SK-N-SH (cell line): ENCODE data around the gene NRM. TPM values are rescaled to one million over a fixed set of nuclear protein-coding genes. Genes with fewer than 3 reads are reported as not detected.

Experiments used
- CTCF ChIA-PET: fragments of 300-600, 350-600 bp; formaldehyde crosslinking; extraction: SDS; loops from one replicate; lab custom pipeline; 2021; lab: Yijun Ruan, JAX
- POLR2A ChIA-PET: fragments of 350-600 bp; sonication (Branson Sonifier 250); formaldehyde crosslinking; extraction: SDS; loops from one replicate; lab custom pipeline; 2020; ENCODE audit warnings: antibody characterized with exemption, inconsistent platforms; lab: Yijun Ruan, JAX
- DNase-seq: peaks from one replicate; pipeline ENCODE4 v3.0.0; 2012
- H2AFZ ChIP-seq: fragments of 200-600 bp; sonication (generic); 2 replicates; pipeline ENCODE4 v1.8.1; 2016; ENCODE audit warnings: antibody characterized with exemption, mild to moderate bottlenecking, low read depth
- H3F3A ChIP-seq: fragments of 200-600 bp; sonication (generic); replicated peaks from 2 replicates; pipeline ENCODE3; 2016; ENCODE audit warnings: antibody characterized with exemption, mild to moderate bottlenecking; ENCODE audit not compliant: insufficient read depth
- H3K27ac ChIP-seq, 2 experiments: fragments of 200-500 bp in 1 of 2; fragments of 200-600 bp in 1 of 2; sonication (Bioruptor generic) in 1 of 2; sonication (generic), shearing (Covaris generic) in 1 of 2; 2 replicates each; pipeline versions ENCODE4 v1.5.1 to v1.6.1; 2014 to 2016; ENCODE audit warnings: low read depth in 2 of 2, inconsistent platforms in 1 of 2, low read length in 1 of 2, mild to moderate bottlenecking in 1 of 2, mixed read lengths in 1 of 2
- H3K27me3 ChIP-seq: fragments of 200-600 bp; sonication (generic), shearing (Covaris generic); 2 replicates; pipeline ENCODE4 v1.6.1; 2016; ENCODE audit warnings: mixed run types; ENCODE audit not compliant: insufficient read depth
- H3K36me3 ChIP-seq, 2 experiments: fragments of 200-500 bp in 1 of 2; fragments of 200-600 bp in 1 of 2; sonication (Bioruptor generic) in 1 of 2; sonication (generic) in 1 of 2; replicated peaks in 1 of 2; 2 replicates each; pipeline versions ENCODE3 to v1.5.1; 2014 to 2016; ENCODE audit warnings: low read length in 1 of 2, mild to moderate bottlenecking in 1 of 2; ENCODE audit not compliant: insufficient read depth in 2 of 2, control insufficient read depth in 1 of 2
- H3K4me1 ChIP-seq, 2 experiments: fragments of 200-500 bp in 1 of 2; fragments of 200-600 bp in 1 of 2; sonication (Bioruptor generic) in 1 of 2; sonication (generic), shearing (Covaris generic) in 1 of 2; 2 replicates each; pipeline versions ENCODE4 v1.5.1 to v1.6.1; 2014 to 2016; ENCODE audit warnings: low read depth in 1 of 2, low read length in 1 of 2, mixed run types in 1 of 2; ENCODE audit not compliant: insufficient read depth in 2 of 2, control insufficient read depth in 1 of 2
- H3K4me2 ChIP-seq: fragments of 200-600 bp; sonication (generic), shearing (Covaris generic); 2 replicates; pipeline ENCODE4 v1.6.1; 2017; ENCODE audit warnings: mixed run types
- H3K4me3 ChIP-seq, 2 experiments: fragments of 200-500 bp in 1 of 2; fragments of 200-600 bp in 1 of 2; sonication (Bioruptor generic) in 1 of 2; sonication (generic), shearing (Covaris generic) in 1 of 2; 2 replicates each; pipeline versions ENCODE4 v1.5.1 to v1.8.1; 2014 to 2016; ENCODE audit warnings: low read depth in 2 of 2, inconsistent platforms in 1 of 2, low read length in 1 of 2, mild to moderate bottlenecking in 1 of 2, mixed read lengths in 1 of 2, moderate library complexity in 1 of 2
- H3K79me2 ChIP-seq: fragments of 200-600 bp; sonication (generic); 2 replicates; pipeline ENCODE4 v1.8.1; 2017; ENCODE audit warnings: mild to moderate bottlenecking; ENCODE audit not compliant: insufficient read depth
- H3K9ac ChIP-seq: fragments of 200-600 bp; sonication (generic); 2 replicates; pipeline ENCODE4 v1.6.1; 2017; ENCODE audit warnings: mixed run types
- H3K9me2 ChIP-seq: fragments of 200-600 bp; sonication (generic); 2 replicates; pipeline ENCODE4 v1.6.1; 2017; ENCODE audit warnings: mixed run types
- H3K9me3 ChIP-seq: fragments of 200-600 bp; sonication (generic); 2 replicates; pipeline ENCODE4 v1.6.1; 2017; ENCODE audit warnings: mixed run types, mild to moderate bottlenecking, moderate library complexity
- H4K20me1 ChIP-seq: fragments of 200-600 bp; sonication (generic); 2 replicates; pipeline ENCODE4 v1.6.1; 2017; ENCODE audit warnings: mild to moderate bottlenecking, mixed run types; ENCODE audit not compliant: insufficient read depth
- CHD2 ChIP-seq: fragments of 150-350 bp; IDR thresholded peaks from 2 replicates; pipeline ENCODE4 v1.6.1; 2018; ENCODE audit warnings: low read length; ENCODE audit not compliant: partially characterized antibody
- FOSL2 ChIP-seq: IDR thresholded peaks from 2 replicates; pipeline ENCODE4 v1.4.0; 2012; ENCODE audit warnings: low read depth, mild to moderate bottlenecking, moderate library complexity, borderline replicate concordance
- FOXJ3 ChIP-seq: sonication (generic); formaldehyde crosslinking; IDR thresholded peaks from 2 replicates; pipeline ENCODE4 v1.5.1; 2020; ENCODE audit warnings: mild to moderate bottlenecking, missing genetic modification reagents
- GABPA ChIP-seq: IDR thresholded peaks from 2 replicates; pipeline ENCODE4 v1.4.0; 2012; ENCODE audit warnings: low read depth, mild to moderate bottlenecking
- NRF1 ChIP-seq: IDR thresholded peaks from 2 replicates; pipeline ENCODE4 v1.6.1; 2012; ENCODE audit warnings: low read depth, mild to moderate bottlenecking, low read length
- SIN3A ChIP-seq: IDR thresholded peaks from 2 replicates; pipeline ENCODE4 v1.6.1; 2012; ENCODE audit warnings: low read depth, mild to moderate bottlenecking, low read length, moderate library complexity, borderline replicate concordance
- SMC3 ChIP-seq: IDR thresholded peaks from 2 replicates; pipeline ENCODE4 v1.6.1; 2012; ENCODE audit warnings: low read depth, low read length, improper control_type of control experiment
- TAF1 ChIP-seq: IDR thresholded peaks from 2 replicates; pipeline ENCODE4 v1.6.1; 2012; ENCODE audit warnings: low read depth, mild to moderate bottlenecking, low read length, moderate library complexity, borderline replicate concordance
- USF1 ChIP-seq: IDR thresholded peaks from 2 replicates; pipeline ENCODE4 v1.4.0; 2012; ENCODE audit warnings: low read depth, borderline replicate concordance
- WGBS: methylation state at CpG from one replicate; pipeline ENCODE4 v1.1.6; 2017; ENCODE audit warnings: low lambda C conversion rate; 5-methylcytosine and 5-hydroxymethylcytosine counted together
- polyA plus RNA-seq, 3 experiments: library from polyadenylated mRNA; depleted of rRNA; stranded (reverse); fragments of >200 nt; gene quantifications; 2 replicates each; pipeline ENCODE4 v1.2.3, GENCODE V29; 2012
- TF ChIP-seq, protein P1 (sequence below): IDR thresholded peaks from 2 replicates; pipeline ENCODE4 v1.6.1; 2012; ENCODE audit warnings: mild to moderate bottlenecking, low read depth, low read length, moderate library complexity

Gene NRM
- polyA plus RNA-seq, 1 of the 3 experiments (the other 2 are of a cell fraction): 26.8 TPM

GRCh38 chr6:30721198-30722024, 30.6 kb upstream of the NRM start (continued):
- TF ChIP-seq GABPA (no peak; the same call in 1 of the 2 replicates), SMC3 (no peak), USF1 (peak; percentile 94), CHD2 (peak; percentile 90), NRF1 (peak; percentile 83)
- TF ChIP-seq, protein P1, sequence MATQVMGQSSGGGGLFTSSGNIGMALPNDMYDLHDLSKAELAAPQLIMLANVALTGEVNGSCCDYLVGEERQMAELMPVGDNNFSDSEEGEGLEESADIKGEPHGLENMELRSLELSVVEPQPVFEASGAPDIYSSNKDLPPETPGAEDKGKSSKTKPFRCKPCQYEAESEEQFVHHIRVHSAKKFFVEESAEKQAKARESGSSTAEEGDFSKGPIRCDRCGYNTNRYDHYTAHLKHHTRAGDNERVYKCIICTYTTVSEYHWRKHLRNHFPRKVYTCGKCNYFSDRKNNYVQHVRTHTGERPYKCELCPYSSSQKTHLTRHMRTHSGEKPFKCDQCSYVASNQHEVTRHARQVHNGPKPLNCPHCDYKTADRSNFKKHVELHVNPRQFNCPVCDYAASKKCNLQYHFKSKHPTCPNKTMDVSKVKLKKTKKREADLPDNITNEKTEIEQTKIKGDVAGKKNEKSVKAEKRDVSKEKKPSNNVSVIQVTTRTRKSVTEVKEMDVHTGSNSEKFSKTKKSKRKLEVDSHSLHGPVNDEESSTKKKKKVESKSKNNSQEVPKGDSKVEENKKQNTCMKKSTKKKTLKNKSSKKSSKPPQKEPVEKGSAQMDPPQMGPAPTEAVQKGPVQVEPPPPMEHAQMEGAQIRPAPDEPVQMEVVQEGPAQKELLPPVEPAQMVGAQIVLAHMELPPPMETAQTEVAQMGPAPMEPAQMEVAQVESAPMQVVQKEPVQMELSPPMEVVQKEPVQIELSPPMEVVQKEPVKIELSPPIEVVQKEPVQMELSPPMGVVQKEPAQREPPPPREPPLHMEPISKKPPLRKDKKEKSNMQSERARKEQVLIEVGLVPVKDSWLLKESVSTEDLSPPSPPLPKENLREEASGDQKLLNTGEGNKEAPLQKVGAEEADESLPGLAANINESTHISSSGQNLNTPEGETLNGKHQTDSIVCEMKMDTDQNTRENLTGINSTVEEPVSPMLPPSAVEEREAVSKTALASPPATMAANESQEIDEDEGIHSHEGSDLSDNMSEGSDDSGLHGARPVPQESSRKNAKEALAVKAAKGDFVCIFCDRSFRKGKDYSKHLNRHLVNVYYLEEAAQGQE: peak; percentile 48; the same call in 1 of the 2 replicates

DNA sequence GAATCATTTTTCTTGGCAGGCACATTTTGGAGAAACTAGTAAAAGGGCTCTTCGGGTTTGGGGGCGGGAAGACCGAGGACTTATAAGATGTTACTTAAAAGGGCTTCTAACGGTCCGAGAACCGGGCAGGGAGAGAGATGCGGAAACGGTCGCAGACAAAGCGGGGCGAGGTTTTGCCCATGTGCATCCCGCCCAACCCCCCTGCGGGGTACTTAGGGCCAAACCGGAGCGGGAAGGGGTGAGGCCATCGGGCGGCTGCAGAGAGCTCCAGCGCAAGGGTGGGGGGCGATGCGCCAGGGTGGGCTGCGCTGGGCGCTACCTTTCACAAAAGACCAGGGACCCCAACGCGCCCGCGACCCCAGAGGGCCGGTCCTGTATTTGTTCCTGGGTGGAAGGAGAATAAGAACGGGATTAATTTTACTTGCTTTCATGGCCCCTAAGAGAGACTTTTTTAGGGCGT, 30.0 kb upstream of the NRM start:
- POLR2A ChIA-PET: interaction anchor here (0.6 to 2.9 kb wide), 11 partner anchors 12 to 160 kb away, joined by 3 to 24 read pairs (median 4); partner anchors contain the start of genes FLOT1, MRPS18B, NRM and PPP1R10
- Histone ChIP-seq H3K9me2 (no peaks in the 10 kb centered on the region), H3K36me3 (peaks cover 29 to 36% of the 10 kb centered on the region in 2 experiments), H3K27me3 (no peaks in the 10 kb centered on the region), H3K9ac (peak overlapping the region; percentile 100), H3K79me2 (peaks cover 83% of the 10 kb centered on the region), H3K27ac (peak overlapping the region; percentile 93 to 98), H2AFZ (no peak overlapping the region), H3K4me3 (peak overlapping the region; percentile 89 to 93), H3K4me1 (peaks cover 38 to 42% of the 10 kb centered on the region in 2 experiments), H3K4me2 (peak overlapping the region; percentile 81), H4K20me1 (peaks cover 44% of the 10 kb centered on the region), H3F3A (peaks cover 59% of the 10 kb centered on the region), H3K9me3 (no peaks in the 10 kb centered on the region; the same call in 1 of the 2 replicates)
- under 1% methylated on average over 29 of the region's 29 CpGs for WGBS
- CTCF ChIA-PET: interaction anchor here (0.9 to 42.4 kb wide), 6 partner anchors 9 to 102 kb away, joined by 3 to 838 read pairs (median 6); partner anchors contain the start of genes DHX16, FLOT1, NRM and PPP1R18
- peak; percentile 56; the same call in 1 of the 2 replicates for TF ChIP-seq TAF1
- TF ChIP-seq SIN3A: 0 out of 2 replicates have a peak, but pooled peaks have one; percentile 11
- TF ChIP-seq FOSL2: peak; percentile 1; the same call in 1 of the 2 replicates
- TF ChIP-seq FOXJ3: no peak
- DNase-seq: peak; percentile 67
